Measurements from ENCODE around the gene HM13. TPM values are rescaled to one million over a fixed set of nuclear protein-coding genes. Genes with fewer than 3 reads are reported as not detected.

Gene HM13
- total and polyA plus RNA-seq, 2 of the 13 experiments (the other 11 are each of a cell fraction or from before 2014, with no cell fraction given), result 118 to 243 TPM

DNA sequence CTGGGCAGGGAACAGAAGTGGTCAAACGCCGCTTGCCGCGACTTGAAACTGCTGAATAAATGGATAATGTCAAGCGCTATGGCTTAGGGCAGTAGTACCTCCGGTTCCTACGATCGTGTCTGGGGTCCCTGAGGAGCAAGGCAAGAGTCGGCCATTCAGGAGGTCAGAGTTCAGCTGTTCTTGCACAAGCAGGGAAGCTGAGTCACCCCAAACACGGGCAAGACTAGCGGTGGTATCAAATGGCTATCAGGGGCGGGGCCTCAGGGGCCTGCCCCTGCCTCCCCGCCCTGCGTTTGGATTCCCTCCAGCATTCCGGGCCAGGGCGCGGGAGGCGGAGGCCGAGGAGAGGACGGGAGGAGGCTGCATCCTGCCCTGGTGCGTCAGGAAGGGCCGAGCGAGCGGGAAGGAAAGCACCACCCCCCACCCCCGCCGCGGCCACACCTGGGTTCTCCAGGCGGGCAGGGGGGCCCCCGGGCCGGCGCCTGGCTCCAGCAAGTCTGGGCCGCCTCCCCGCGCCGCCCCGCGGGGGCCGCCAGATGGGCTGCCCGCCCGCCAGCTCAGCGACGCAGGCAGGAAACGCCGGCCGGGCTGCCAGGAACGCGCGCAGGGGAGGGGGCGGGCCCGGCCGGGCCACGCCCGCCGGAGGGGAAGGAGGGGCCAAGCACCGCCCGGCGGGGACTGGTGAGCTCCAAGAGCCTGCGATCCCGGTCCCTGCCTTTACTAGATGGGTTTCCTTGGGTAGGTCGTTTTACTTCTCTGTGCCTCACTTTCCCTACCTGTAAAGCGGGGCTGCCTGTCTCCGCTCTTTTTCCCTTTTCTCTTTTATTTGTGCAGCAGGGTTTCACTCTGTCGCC is 58.7 kb downstream of the HM13 start (continued):
- TF ChIP-seq, protein P1, sequence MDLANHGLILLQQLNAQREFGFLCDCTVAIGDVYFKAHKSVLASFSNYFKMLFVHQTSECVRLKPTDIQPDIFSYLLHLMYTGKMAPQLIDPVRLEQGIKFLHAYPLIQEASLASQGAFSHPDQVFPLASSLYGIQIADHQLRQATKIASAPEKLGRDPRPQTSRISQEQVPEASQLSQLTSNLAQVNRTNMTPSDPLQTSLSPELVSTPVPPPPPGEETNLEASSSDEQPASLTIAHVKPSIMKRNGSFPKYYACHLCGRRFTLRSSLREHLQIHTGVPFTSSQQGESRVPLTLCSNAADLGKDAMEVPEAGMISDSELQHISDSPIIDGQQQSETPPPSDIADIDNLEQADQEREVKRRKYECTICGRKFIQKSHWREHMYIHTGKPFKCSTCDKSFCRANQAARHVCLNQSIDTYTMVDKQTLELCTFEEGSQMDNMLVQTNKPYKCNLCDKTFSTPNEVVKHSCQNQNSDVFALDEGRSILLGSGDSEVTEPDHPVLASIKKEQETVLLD (CRISPR knock-in tag; IDR thresholded peaks at IDR 0.05; ENCODE audit: low read depth), result peak; percentile 94
- TF ChIP-seq ZBTB34 (CRISPR knock-in tag; IDR thresholded peaks at IDR 0.05) (peak; percentile 95), NFE2 (CRISPR knock-in tag; IDR thresholded peaks at IDR 0.05) (peak; percentile 99), BCL3 (CRISPR knock-in tag; IDR thresholded peaks at IDR 0.05) (peak; percentile 98), TBP (CRISPR knock-in tag; IDR thresholded peaks at IDR 0.05) (peak; percentile 38; the same call in 1 of the 2 replicates), GFI1 (CRISPR knock-in tag; IDR thresholded peaks at IDR 0.05; ENCODE audit: borderline replicate concordance) (peak; percentile 80), ZNF615 (CRISPR knock-in tag; IDR thresholded peaks at IDR 0.05; ENCODE audit: borderline replicate concordance) (no peak; the same call in 1 of the 2 replicates), ZSCAN30 (CRISPR knock-in tag; IDR thresholded peaks at IDR 0.05) (peak; percentile 58; the same call in 1 of the 2 replicates), KLF6 (CRISPR knock-in tag; IDR thresholded peaks at IDR 0.05) (peak; percentile 92), CHCHD3 (CRISPR knock-in tag; IDR thresholded peaks at IDR 0.05) (no peak; the same call in 1 of the 2 replicates), CAMTA2 (CRISPR knock-in tag; IDR thresholded peaks at IDR 0.05; ENCODE audit: borderline replicate concordance) (no peak), ZFX (CRISPR knock-in tag; IDR thresholded peaks at IDR 0.05; ENCODE audit: low read depth) (peak; percentile 90), PLRG1 (conservative IDR thresholded peaks at IDR 0.05) (no peak), ETV5 (CRISPR knock-in tag; IDR thresholded peaks at IDR 0.05; ENCODE audit: borderline replicate concordance) (peak; percentile 94), PCBP2 (optimal IDR thresholded peaks at IDR 0.05; ENCODE audit: low read depth, low read length, poor library complexity, severe bottlenecking) (no peak), ZMYM3 (CRISPR knock-in tag; IDR thresholded peaks at IDR 0.05) (peak; percentile 84), ZNF746 (CRISPR knock-in tag; IDR thresholded peaks at IDR 0.05) (peak; percentile 74), CBX2 (IDR thresholded peaks at IDR 0.05; ENCODE audit: low read depth, low read length) (no peak), CBX2 (CRISPR knock-in tag; IDR thresholded peaks at IDR 0.05; ENCODE audit: low read depth) (no peak), CENPT (CRISPR knock-in tag; IDR thresholded peaks at IDR 0.05; ENCODE audit: low read depth) (peak; percentile 61; the same call in 1 of the 2 replicates), FOXA1 (IDR thresholded peaks at IDR 0.05) (no peak), FOXA1 (CRISPR knock-in tag; IDR thresholded peaks at IDR 0.05) (peak; percentile 64), SALL2 (CRISPR knock-in tag; IDR thresholded peaks at IDR 0.05) (peak; percentile 99)
- TF ChIP-seq, protein P2, sequence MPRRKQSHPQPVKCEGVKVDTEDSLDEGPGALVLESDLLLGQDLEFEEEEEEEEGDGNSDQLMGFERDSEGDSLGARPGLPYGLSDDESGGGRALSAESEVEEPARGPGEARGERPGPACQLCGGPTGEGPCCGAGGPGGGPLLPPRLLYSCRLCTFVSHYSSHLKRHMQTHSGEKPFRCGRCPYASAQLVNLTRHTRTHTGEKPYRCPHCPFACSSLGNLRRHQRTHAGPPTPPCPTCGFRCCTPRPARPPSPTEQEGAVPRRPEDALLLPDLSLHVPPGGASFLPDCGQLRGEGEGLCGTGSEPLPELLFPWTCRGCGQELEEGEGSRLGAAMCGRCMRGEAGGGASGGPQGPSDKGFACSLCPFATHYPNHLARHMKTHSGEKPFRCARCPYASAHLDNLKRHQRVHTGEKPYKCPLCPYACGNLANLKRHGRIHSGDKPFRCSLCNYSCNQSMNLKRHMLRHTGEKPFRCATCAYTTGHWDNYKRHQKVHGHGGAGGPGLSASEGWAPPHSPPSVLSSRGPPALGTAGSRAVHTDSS (CRISPR knock-in tag; conservative IDR thresholded peaks at IDR 0.05), result 0 out of 2 replicates have a peak, but pooled peaks have one; percentile 85

Data from HepG2 (cell line).